ENCODE measurements around the gene SPSB2. TPM values are rescaled to one million over a fixed set of nuclear protein-coding genes. Genes with fewer than 3 reads are reported as not detected.

SPSB2 gene
- total and polyA plus RNA-seq, 2 experiments from 2014 or later: 8.2 to 13.1 TPM

DNA sequence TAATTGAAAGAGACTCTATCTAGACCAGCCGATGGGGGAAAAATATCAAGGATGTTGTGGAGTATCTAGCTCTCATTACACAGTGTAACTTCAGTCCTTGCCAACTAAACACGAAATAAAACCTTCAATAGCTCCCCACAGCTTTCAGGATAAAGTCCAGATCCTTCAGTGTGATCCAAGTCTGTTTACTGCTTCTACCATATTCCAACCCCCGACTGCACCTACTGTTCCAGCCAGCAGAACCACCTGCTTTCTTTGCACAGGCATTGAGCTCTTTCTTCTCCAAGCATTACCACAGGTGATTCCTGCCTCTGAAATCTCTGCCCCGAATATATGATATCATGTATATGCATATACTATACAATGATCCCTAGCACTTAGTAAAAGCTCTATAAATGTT, 29.3 kb upstream of the SPSB2 start:
- Mint-ChIP-seq H3K36me3 (ENCODE audit: low read depth) (no peaks in the 10 kb centered on the region), H3K4me3 (no peak overlapping the region), H3K4me1 (no peaks in the 10 kb centered on the region; the same call in 1 of the 3 replicates), H3K27me3 (ENCODE audit: insufficient read depth, low read depth, poor library complexity) (peaks cover 1% of the 10 kb centered on the region), H3K27ac (no peak overlapping the region), H3K9me3 (no peaks in the 10 kb centered on the region)
- Histone ChIP-seq H3K79me2 (replicated peaks; ENCODE audit: insufficient read depth) (no peaks in the 10 kb centered on the region), H3K9me2 (ENCODE audit: insufficient read depth) (no peaks in the 10 kb centered on the region), H3K4me3 (no peak overlapping the region), H3K27ac (ENCODE audit: low read depth) (no peak overlapping the region), H2AFZ (no peak overlapping the region), H3K4me2 (no peak overlapping the region), H4K20me1 (replicated peaks; ENCODE audit: insufficient read depth) (no peaks in the 10 kb centered on the region), H3K36me3 (ENCODE audit: insufficient read depth) (no peaks in the 10 kb centered on the region), H3K4me1 (ENCODE audit: insufficient read depth) (peaks cover 17% of the 10 kb centered on the region), H3F3A (replicated peaks; ENCODE audit: low read depth) (peaks cover 6% of the 10 kb centered on the region; the same call in 1 of the 2 replicates), H3K27me3 (ENCODE audit: insufficient read depth) (no peaks in the 10 kb centered on the region)
- TF ChIP-seq, protein P1, sequence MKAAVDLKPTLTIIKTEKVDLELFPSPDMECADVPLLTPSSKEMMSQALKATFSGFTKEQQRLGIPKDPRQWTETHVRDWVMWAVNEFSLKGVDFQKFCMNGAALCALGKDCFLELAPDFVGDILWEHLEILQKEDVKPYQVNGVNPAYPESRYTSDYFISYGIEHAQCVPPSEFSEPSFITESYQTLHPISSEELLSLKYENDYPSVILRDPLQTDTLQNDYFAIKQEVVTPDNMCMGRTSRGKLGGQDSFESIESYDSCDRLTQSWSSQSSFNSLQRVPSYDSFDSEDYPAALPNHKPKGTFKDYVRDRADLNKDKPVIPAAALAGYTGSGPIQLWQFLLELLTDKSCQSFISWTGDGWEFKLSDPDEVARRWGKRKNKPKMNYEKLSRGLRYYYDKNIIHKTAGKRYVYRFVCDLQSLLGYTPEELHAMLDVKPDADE (IDR thresholded peaks at IDR 0.05): no peak
- TF ChIP-seq, protein P2, sequence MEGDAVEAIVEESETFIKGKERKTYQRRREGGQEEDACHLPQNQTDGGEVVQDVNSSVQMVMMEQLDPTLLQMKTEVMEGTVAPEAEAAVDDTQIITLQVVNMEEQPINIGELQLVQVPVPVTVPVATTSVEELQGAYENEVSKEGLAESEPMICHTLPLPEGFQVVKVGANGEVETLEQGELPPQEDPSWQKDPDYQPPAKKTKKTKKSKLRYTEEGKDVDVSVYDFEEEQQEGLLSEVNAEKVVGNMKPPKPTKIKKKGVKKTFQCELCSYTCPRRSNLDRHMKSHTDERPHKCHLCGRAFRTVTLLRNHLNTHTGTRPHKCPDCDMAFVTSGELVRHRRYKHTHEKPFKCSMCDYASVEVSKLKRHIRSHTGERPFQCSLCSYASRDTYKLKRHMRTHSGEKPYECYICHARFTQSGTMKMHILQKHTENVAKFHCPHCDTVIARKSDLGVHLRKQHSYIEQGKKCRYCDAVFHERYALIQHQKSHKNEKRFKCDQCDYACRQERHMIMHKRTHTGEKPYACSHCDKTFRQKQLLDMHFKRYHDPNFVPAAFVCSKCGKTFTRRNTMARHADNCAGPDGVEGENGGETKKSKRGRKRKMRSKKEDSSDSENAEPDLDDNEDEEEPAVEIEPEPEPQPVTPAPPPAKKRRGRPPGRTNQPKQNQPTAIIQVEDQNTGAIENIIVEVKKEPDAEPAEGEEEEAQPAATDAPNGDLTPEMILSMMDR (conservative IDR thresholded peaks at IDR 0.05; ENCODE audit: low read depth in 2 of 2): no peak
- TF ChIP-seq JUNB (IDR thresholded peaks at IDR 0.05; ENCODE audit: unreplicated experiment) (no peak), ZNF331 (CRISPR knock-in tag; IDR thresholded peaks at IDR 0.05; ENCODE audit: low read depth) (no peak), STAT1 (IDR thresholded peaks at IDR 0.05; ENCODE audit: unreplicated experiment) (no peak), POLR2AphosphoS5 (IDR thresholded peaks at IDR 0.05; ENCODE audit: low read depth) (no peak), CREB1 (CRISPR knock-in tag; IDR thresholded peaks at IDR 0.05; ENCODE audit: low read depth) (no peak), ZNF114 (CRISPR knock-in tag; IDR thresholded peaks at IDR 0.05) (no peak), EZH2phosphoT487 (IDR thresholded peaks at IDR 0.05; ENCODE audit: unreplicated experiment) (no peak), NANOG (IDR thresholded peaks at IDR 0.05; ENCODE audit: borderline replicate concordance) (no peak)
- TF ChIP-seq, protein P3, sequence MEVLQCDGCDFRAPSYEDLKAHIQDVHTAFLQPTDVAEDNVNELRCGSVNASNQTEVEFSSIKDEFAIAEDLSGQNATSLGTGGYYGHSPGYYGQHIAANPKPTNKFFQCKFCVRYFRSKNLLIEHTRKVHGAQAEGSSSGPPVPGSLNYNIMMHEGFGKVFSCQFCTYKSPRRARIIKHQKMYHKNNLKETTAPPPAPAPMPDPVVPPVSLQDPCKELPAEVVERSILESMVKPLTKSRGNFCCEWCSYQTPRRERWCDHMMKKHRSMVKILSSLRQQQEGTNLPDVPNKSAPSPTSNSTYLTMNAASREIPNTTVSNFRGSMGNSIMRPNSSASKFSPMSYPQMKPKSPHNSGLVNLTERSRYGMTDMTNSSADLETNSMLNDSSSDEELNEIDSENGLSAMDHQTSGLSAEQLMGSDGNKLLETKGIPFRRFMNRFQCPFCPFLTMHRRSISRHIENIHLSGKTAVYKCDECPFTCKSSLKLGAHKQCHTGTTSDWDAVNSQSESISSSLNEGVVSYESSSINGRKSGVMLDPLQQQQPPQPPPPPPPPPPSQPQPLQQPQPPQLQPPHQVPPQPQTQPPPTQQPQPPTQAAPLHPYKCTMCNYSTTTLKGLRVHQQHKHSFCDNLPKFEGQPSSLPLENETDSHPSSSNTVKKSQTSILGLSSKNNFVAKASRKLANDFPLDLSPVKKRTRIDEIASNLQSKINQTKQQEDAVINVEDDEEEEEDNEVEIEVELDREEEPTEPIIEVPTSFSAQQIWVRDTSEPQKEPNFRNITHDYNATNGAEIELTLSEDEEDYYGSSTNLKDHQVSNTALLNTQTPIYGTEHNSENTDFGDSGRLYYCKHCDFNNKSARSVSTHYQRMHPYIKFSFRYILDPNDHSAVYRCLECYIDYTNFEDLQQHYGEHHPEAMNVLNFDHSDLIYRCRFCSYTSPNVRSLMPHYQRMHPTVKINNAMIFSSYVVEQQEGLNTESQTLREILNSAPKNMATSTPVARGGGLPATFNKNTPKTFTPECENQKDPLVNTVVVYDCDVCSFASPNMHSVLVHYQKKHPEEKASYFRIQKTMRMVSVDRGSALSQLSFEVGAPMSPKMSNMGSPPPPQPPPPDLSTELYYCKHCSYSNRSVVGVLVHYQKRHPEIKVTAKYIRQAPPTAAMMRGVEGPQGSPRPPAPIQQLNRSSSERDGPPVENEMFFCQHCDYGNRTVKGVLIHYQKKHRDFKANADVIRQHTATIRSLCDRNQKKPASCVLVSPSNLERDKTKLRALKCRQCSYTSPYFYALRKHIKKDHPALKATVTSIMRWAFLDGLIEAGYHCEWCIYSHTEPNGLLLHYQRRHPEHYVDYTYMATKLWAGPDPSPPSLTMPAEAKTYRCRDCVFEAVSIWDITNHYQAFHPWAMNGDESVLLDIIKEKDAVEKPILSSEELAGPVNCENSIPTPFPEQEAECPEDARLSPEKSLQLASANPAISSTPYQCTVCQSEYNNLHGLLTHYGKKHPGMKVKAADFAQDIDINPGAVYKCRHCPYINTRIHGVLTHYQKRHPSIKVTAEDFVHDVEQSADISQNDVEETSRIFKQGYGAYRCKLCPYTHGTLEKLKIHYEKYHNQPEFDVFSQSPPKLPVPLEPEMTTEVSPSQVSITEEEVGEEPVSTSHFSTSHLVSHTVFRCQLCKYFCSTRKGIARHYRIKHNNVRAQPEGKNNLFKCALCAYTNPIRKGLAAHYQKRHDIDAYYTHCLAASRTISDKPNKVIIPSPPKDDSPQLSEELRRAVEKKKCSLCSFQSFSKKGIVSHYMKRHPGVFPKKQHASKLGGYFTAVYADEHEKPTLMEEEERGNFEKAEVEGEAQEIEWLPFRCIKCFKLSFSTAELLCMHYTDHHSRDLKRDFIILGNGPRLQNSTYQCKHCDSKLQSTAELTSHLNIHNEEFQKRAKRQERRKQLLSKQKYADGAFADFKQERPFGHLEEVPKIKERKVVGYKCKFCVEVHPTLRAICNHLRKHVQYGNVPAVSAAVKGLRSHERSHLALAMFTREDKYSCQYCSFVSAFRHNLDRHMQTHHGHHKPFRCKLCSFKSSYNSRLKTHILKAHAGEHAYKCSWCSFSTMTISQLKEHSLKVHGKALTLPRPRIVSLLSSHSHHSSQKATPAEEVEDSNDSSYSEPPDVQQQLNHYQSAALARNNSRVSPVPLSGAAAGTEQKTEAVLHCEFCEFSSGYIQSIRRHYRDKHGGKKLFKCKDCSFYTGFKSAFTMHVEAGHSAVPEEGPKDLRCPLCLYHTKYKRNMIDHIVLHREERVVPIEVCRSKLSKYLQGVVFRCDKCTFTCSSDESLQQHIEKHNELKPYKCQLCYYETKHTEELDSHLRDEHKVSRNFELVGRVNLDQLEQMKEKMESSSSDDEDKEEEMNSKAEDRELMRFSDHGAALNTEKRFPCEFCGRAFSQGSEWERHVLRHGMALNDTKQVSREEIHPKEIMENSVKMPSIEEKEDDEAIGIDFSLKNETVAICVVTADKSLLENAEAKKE (CRISPR knock-in tag; IDR thresholded peaks at IDR 0.05): no peak
- TF ChIP-seq, protein P4, sequence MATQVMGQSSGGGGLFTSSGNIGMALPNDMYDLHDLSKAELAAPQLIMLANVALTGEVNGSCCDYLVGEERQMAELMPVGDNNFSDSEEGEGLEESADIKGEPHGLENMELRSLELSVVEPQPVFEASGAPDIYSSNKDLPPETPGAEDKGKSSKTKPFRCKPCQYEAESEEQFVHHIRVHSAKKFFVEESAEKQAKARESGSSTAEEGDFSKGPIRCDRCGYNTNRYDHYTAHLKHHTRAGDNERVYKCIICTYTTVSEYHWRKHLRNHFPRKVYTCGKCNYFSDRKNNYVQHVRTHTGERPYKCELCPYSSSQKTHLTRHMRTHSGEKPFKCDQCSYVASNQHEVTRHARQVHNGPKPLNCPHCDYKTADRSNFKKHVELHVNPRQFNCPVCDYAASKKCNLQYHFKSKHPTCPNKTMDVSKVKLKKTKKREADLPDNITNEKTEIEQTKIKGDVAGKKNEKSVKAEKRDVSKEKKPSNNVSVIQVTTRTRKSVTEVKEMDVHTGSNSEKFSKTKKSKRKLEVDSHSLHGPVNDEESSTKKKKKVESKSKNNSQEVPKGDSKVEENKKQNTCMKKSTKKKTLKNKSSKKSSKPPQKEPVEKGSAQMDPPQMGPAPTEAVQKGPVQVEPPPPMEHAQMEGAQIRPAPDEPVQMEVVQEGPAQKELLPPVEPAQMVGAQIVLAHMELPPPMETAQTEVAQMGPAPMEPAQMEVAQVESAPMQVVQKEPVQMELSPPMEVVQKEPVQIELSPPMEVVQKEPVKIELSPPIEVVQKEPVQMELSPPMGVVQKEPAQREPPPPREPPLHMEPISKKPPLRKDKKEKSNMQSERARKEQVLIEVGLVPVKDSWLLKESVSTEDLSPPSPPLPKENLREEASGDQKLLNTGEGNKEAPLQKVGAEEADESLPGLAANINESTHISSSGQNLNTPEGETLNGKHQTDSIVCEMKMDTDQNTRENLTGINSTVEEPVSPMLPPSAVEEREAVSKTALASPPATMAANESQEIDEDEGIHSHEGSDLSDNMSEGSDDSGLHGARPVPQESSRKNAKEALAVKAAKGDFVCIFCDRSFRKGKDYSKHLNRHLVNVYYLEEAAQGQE (IDR thresholded peaks at IDR 0.05; ENCODE audit: unreplicated experiment): no peak
- ATAC-seq (no peak), DNase-seq (ENCODE audit: low spot score) (no peak)

Data from GM23338 (cell line).